ENCODE data around the gene MYLK4.

MYLK4 gene

DNA sequence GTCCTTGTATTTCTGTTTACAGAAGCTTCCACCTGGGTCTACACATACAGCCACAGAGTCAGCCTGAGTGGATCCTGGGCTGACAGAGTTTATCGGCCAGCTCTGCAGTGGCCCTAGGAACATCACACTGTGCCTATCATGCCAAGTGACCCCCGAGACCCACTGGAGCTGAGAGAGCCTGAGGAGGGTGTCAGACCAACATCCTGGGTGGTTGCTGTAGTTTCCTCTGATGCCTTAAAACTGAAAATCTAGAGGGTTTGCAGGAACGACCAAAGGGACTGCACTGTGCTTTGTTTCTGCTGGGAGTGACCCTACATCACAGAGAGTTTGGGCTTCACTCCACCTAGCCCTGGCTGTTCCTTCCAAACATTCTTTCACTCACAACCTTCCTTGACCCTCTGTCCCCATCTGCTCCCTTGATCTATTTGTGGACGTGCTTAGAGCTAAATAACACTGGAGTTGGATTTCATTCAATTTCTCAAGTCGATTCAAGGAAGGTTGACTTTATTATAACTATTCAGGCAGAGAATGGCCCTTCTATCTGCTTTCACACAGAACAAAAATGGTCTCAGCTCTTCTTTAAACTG is 18.1 kb downstream of the MYLK4 start:
- DNase-seq, result no peak

DNA sequence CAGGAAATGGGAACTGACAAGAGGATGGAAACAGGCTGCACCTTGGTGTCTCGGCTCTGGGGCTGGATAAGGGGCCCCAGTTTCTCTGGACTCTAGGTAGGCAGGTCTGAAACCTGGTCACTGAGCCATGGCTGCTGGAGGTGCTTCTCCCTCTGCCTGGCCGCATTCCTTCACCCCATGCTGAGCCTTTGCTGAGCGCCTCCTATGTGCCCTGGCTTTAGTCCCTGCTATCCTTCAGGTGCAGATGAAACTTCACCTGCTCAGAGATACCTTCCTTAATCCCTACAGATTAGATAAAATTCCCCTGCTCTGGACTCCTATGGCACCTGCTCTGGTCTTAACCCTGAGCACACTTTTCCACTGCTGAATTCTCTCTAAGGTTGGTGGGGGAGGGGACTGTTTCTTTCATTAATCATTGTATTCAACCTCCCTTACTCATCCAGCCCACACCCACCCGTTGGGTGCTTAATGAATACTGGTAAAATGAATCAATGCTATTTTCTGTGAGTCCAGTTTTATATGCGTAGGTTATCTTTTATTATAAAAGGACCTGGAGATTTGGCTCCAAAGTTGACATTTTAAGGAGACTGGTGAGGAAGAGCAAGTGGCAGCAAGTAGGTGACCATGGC is 19.3 kb downstream of the MYLK4 start:
- no peak for DNase-seq

DNA sequence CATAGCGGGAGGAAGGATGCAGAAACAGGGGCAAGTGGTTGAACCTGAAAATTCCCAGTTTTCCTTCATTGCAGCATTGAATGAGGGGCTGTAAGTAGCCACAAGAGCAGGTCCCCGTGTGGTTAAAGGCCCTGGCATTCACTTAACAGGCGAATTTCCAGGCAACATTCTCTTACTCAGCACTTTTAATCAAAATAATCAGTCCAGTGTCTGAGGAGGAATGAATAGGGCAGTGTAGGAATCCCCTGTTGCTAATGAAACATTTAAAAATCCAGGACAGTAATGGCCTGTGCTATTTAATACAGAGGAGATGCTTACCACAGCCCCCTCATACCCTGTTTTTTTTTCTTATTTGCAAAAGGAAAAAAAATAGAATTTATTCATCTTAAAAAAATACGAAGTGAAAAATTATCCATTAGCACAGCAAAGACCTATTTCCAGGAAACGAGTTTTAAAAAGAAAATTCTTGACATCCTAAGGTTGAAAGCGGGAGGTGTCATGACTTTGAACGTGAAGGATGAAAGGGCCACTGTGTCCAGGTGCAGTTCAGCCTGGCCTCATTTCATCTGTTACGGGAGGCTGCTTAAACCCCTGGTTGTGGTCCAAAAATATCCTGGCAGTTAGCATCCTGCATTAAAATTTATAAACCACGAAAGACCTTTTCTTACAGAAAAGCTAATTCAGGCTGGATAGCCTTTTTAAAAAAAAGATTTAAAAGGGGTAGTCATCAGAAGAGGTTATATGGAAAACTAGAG is 20.2 kb downstream of the MYLK4 start:
- no peak for DNase-seq

DNA sequence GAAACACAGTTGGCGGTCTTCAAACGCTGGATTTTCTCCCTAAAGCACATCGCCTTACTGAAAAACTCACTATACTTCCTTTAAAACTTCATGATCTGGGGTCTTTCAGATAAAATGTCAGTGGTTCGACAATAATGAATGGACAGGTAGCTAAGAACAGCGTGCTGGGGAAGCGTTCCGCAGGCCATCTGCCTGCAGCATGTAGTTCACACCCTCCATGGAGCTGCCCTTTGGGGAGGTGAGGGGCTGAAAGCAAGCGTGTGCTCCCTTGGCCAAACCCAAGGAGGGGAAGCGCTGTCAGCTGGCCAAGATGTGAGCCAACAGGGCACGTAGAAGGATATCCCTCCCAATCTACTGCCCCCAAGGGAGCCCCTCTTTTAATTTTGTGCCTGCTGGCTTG is 20.8 kb downstream of the MYLK4 start:
- no peak for DNase-seq

DNA sequence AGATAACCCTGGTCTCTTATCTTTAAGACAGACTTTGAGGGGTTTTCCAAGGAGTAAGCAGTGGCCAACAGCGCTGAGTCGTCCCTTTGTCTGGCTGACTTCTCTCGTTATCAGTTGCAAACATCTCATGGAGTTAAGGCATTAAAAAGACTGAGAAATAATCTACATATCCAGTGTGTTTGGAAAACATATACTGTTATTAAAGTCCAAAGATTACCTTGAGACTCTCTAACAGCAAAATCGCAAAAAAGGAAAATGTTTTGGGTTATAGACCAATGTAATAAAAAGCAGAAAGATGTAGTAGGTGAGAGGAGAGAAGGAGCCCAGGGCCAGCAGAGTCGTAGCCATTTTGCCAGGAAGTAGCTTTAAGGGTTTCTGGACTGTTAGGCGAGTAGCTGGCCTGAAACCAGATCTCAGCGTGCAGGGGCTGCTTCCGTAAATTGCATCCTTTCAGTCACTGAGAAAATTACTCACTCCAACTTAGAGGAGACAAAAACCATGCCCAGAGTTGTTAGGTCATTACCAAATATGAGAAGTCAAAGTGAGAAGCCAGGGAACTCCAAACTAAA is 24.6 kb downstream of the MYLK4 start:
- DNase-seq, result no peak

DNA sequence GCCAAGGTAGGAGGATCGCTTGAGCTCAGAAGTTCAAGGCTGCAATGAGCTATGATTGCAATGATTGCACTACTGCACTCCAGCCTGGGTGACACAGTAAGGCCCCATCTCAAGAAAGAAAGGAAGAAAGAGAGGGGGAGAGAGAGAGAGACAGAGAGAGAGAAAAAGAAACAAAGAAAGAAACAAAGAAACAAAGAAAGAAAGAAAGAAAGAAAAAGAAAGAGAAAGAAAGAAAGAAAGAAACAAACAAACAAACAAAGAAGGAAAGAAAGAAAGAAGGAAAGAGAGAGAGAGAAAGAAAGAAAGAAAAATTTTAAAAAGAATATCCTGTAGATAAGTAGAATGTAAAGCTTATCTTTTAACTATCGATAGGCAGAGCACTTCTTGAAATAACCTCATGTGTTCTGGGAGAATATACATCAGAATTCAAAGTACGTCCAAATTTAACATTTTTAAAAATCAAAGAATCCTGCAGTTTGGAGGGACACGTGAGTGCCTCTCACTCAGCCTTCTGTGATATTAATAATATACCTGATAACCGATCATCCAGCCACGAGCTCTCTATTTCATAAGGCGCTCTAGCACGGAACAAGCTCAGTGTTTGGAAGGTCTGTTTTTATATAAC is 25.2 kb downstream of the MYLK4 start:
- no peak for DNase-seq

DNA sequence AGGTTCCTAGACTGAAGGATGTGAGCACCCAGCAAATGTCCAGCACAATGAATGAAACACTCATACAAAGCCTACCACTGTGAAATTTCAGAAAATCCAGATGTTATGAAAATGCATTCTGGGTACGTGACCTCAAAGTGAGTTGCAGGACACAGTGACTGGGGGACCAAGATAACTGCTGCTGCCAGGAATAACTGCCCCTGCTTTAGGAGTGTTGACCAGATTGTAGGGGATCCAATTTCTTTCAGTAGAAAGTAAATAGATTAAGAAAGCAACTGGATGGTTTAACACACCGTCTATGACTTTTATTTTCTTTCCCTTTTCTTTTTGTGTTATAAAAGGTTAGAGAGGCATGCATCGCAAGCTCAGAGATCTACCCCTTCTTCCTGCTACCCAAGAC is 29.5 kb downstream of the MYLK4 start:
- no peak for DNase-seq

DNA sequence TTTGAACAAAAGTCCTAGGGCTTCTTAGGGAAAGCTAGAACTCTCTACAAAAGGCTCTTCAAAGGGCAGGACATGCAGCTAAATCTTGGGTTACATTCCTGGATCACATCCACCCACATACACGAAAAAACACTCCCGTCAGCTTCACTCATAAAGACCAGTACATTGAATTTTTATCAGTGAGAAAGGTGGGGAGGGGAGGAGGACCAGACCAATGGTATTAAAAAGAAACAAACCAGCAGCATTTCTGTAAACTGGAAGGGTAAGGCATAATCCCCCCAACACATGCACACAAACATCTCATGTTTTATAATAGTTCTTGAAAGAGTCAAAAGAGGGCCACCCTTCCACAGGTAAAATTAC is 31.6 kb downstream of the MYLK4 start:
- DNase-seq, result no peak

DNA sequence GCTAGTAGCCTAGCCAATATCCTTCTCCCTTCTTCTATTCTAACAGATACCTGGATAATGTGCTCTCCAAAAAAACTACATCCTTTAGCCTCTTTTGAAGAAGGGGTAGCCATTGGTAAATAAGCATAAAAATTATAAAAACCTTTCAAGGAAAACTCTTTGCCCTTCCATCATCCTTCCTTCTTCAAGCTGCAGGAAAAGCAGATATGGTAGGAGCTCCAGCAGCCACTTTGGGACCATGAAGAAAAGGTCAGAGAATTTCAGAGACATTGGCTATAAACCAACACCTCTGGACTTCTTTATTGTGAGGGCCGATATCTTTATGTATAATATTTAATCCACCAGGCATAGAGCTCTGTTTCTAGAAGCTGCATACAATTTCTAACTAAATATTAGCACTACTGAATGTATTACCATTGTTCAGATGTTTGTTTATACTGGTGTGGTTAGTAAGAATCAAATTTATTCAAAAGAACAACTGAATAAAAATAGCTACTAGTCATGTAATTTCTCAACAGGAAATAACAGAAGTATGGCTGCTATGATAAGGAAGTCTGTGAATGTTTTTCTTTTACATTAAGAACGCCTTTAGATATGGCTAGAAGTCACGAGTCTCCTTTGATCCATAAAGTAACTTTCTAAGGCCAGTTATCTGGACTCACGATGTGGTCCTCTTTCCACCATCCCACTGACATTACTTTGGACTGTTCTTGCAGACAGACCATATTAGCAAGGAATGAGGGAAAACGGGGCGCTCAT is 32.2 kb downstream of the MYLK4 start:
- DNase-seq, result no peak

DNA sequence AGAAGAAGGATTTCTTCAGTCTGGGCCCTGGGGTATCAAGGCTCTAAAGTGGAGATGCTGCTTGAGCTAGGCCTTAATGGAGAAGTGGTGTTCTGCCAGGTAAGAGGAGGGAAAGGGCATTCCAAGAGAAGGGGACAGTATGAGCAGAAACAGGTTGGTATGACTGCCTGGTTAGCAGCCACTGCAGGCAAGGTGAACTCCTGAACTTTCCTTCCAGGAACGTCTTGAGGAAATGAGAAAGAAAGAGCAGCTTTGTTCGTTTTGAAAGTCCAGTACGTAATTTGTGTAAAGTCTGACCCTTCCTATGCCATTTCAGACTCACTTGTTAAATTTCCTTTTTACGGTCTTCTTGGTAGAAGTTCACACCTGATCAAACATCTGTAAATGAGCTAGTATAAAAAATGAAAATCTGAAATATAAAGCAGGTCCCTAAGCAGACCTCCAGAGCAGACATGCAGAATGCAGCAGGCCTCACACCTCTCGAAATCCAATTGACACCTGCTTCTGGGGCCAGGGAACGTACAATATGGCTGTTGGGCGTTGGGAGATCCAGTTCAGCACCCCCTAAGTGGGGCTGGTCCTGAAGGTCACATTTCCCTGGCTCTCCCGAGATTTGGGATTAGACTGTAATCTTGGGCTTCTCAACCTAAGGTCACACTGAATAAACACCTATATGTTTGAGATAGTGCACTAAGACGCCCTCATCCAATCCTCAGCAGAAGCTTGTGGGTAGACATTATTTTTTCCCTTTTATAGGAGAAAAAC is 33.6 kb downstream of the MYLK4 start:
- DNase-seq, result no peak

DNA sequence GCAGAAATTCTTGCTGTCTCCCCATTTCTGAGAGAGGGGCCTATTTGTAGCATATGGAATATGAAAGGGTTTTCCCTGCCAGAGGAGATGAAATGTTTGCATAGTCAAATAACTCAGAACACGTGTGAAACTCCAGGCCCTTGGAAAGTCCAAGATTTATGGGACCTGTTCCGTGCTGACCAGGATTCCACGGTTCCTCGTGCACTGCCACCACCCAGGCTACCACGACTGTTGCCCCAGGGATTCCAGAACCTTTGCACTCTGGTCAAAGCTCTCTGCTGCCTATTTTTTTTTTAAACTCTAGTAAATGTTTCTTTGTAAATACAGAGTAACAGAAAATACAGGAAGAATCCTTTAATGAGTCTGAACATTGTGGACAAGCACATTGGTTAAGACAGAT is 35.0 kb downstream of the MYLK4 start:
- no peak for DNase-seq

DNA sequence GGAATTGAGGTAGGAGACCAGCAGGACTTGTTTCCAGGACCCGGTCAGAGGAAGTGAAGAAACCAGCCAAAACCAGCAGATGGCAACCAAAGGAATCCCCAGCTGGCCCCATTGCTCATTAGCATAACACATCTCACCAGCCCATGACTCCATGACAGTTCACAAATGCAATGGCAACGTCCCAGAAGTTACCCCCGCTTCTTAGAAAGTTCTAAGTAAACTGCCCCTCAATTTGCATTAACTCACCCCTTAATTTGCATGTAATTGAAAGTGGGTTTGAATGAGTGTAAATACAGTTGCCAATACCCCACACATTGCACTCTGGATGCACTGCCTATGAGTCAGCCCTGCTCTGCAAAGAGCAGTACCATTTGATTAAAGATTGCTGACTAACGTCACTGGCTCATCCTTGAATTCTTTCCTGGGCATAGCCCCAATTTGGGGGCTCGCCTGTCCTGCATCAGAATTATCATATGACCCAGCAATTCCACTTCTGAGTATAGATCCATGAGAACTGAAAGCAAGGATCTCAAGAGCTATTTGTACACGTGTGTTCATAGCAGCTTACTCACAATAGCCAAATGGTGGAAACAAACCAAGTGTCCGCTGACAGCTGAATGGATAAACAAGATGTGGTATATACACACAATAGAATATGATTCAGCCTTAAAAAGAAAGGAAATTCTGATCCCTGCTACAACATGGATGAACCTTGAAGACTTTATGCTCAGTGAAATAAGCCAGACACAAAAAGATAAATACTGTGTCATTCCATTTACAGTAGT is 36.4 kb downstream of the MYLK4 start:
- DNase-seq, result no peak

DNA sequence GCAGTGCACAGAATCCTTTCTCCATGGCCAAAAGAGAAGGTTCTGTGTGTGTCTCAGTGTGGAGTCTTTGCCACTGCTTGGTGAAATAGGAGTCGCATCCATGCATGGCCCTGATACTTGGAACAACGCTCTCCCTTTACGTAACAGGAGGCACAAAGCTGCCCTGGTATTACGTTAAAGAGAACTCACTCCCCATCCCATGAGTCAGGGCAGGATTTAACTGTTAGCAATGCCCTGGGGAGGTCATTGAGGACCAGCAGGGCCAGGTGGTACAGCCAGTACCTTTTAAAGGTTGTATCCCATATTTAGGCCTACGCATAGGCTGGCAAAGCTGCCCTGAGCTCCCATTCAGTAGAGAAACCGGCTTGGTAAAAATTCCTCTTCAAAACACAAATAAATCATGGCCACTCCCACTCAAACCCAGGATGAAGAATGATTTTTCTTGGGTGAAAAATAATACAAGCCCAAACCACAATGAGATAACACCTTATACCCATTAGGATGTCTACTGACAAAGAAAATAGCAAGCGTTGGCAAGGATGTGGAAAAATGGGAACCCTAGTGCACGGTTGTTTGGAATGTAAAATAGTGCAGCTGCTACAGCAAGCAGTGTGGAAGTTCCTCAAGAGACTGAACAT is 37.1 kb downstream of the MYLK4 start:
- no peak for DNase-seq

DNA sequence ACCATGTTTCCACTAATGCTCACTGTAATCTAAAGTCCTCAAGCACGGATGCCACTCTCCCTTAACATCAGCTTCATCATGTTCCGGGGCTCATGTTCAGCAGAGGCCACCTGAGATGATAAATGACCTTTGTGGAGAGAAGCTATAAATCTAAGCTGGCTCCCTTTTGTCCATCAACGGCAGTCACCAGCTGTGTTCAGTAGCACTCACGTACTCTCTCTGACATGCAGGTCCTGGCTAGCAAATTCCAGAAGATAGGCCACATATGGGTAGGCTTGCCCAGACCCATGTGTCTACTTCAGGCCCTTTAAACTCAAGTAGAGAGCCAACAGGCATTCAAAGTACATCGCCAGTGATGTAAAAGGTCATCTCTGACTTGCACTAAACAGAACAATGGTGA is 38.6 kb downstream of the MYLK4 start:
- no peak for DNase-seq

DNA sequence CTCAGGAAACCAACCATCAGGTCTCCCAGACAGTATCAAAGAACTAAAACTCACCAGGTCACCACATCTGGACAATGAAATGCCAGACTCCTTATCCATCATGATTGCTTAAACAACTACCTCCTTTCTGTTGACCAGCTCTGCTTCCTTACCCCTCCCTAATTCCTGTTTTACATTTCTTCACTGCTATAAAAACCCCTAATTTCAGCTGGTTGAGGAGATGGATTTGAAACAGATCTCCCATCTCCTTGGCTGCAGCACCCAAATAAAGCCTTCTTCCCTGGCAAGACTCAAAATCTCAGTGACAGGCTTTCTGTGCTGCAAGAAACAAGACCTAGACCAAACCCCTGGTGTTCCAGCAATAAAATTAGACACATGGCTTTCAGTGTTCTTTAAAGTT is 40.3 kb downstream of the MYLK4 start:
- no peak for DNase-seq

DNA sequence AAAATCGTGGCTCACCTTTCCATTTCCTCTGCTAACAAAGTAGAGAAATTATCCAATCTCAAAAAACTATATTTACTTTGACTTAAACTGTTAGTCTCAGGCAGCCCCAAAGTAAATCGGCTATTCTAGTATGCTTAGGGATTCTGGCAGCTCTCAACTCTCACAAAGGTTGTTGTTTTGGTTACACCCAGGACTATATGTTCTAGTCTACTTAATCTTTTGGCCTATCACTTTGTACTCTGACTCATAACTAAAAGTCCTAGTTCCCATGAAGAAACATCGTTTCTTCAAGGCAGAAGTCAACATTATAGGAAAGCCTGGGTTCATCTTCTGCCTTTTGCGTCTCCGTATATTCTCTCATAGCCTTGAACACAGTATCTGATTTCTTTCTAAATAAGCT is 42.3 kb downstream of the MYLK4 start:
- no peak for DNase-seq

DNA sequence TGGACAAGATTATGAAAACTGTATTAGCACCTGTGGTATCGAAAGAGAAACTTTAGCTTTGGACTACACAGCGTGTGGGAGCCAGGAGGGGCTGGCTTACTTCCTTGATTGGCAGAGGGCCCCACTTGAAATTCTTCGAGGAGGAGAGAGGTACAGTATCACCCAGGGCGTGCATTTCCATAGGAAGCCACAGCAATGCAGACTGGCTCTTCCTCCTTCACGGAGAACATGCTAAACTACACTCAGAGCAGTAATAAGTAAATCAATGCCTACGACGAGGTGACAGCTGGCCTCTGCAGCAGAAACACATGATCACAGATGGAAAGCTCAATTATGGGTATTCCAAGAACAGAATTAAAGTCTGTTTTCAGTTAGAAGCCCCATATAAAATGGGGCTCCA is 44.2 kb downstream of the MYLK4 start:
- DNase-seq, result no peak

DNA sequence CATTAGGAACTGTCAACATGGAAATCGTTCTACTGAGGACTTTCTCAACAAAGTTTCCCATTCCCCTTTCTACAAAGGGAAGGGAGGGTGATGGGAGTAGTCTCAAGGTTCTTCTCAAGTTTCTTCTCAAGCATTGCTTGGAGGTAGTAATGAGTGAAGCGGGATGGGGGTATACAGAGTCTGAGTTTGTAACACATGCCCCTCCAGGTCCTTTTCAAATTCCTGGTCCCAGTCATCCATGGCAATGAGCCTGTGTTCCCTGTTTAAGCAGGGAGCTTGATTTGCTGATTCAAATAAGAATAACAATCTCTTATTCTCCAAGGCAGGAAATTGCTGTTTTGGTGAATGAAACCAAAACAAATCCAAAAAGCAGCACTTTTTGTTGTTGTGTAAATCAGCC is 45.5 kb downstream of the MYLK4 start:
- no peak for DNase-seq

DNA sequence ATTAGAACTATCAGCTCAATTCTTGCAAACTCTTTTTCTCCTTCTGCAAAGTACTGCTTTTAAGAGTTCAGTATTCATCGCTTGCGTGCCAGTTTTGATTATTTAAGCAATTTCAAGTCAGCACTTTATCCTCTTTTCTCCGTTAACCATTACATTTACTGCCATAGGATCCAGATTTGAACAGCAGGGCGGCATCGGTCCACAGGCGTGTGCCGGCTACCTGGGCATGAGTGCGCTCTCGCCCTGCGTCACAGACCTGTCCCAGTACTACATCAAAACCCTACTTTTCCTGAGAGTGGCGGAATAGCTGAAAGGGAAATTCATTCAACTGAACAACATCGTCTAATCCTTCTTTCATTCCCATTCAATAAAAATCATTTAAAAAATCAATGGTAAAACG is 53.4 kb downstream of the MYLK4 start:
- DNase-seq, result no peak

DNA sequence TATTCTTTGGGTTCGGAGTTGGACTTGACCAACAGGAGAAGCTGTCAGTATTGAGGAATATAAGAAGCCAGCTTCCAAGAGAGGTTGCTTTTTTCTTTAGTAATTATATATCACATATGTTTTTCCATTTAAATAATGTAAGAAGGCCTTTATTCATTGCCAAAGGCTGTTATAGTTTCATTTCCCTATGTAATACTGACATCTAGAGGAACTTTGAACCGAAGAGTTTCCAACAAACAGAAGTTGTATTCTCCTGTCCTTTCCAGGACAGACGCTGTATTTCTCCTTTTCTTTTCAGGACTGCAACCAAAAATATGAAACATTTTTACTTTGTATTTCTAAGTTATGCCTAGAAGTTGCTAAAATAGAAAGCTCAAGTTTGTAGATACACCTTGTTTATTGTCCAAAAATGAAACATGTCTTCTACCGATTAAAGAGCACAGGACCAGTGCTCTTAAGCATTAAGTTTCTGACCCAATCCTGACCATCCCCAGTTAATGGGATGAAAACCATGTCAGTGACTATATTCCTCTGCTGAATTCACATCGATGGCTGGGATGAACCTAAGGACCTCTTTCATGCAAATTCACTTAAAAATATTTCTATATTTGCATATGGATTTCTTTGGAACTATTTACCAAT is 55.1 kb downstream of the MYLK4 start:
- DNase-seq, result no peak

Data from stimulated activated naive CD4-positive, alpha-beta T cell treated with Interleukin-2 at 50 U/mL for 16 hours (primary cell).